NCI-H526 treated with DMSO at 0.1 percent for 48 hours (cell line): ENCODE data around the gene OR2AT4.
"Not testable (repeated sequence)": the region's sequence is repeated elsewhere in the genome, so short reads cannot be mapped to it uniquely, and the experiment has no call there.

Experiments used
- DNase-seq: peaks from one replicate; lab custom pipeline; 2025; lab: John Stamatoyannopoulos, UW

The OR2AT4 gene

GRCh38 chr11:75096456-75097172 is at the start of gene OR2AT4:
Gene OR2AT4, minus strand, starts transcription at chr11:75096876.
- no peak for DNase-seq

DNA sequence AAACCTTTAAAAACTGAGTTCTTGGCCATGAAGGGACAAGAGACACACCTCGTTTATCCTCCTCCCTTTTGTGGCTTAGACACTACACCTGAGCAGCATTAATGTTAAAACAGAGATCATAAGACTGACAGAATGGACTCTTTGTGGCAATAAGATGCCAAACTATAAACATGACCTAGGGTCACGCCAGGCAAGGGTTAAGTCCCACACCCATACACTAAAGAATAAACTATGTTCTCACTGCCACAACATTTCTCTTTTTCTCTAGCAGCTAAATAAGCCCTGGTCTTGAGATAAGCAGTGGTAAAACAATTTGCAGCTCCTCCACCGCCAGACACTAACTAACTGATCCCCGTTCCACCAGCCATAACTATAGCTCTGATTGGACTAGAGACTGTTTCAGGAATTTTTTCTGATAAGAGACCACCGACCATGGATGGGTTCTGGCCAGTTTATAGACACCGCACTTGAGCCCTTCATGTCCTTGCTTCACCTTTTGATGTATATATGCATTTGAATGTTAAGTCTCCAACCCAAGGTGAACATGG is 49.4 kb upstream of the OR2AT4 start:
- no peak for DNase-seq

DNA sequence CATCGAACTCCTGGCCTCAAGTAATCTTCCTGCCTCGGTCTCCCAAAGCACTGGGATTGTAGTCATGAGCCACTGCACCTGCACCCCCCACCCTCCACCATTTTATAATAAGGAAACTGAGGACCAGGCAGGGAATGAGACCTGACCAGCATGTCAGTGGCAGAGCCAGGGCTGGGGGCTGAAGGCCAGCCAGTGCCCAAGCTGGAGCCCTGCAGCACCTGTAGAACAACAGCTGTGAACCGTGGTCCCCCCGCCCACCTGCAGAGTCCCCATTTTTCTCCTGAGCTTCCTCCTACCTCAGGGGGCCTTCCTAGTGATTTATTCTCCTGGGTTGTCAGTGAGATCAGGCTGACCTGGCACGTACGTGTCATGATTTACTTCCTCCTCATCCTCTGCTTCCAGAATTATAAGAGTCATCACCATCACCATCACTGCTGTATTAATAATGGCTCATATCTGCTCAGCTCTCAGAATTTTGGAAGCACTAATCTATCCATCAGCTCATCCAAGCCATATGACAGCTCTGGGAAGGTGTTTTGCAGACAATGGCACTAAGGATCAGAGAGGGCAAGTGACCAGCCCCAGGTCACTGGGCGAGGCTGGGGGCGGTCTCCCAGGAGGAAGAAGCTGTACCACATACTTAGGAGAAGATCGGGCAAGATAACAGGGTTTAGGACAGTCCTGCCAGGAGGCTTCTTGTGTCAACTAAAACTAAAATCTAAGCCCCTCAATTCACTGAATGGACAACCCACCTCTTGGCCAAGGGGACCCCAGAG is 48.7 kb upstream of the OR2AT4 start:
- no peak for DNase-seq

DNA sequence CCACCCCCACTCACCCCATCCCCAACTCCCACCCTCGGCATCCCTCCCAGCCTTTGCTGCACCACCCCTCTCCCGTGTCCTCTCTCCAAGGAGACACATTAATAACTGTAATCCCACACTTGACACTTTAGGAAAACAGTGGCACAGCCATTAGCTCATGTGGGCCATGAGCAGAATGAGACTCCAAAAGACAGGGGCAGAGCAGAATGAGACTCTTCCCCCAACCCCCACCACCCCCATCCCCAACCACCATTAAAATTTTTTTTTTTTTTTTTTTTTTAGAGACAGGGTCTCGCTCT is 48.0 kb upstream of the OR2AT4 start:
- no peak for DNase-seq

DNA sequence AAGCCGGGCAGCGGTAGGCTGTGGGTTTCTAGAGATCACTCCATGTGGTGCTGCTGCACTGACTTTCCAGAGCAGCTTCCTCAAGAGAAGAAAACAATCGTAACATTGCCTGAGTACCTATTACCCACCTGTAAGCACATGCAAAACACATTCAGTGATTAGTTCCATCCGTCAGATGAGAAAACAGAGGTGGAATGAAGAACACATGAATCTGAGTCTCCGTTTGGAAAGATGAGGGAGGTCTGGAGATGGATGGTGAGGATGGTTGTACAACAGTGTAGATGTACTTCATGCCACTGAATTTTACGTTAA is 46.7 kb upstream of the OR2AT4 start:
- DNase-seq: no peak

- DNase-seq: no peak
Observed at GRCh38 chr11:75142714-75143419, 46.2 kb upstream of the OR2AT4 start.

GRCh38 chr11:75141166-75141565 is 44.5 kb upstream of the OR2AT4 start:
- no peak for DNase-seq

DNA sequence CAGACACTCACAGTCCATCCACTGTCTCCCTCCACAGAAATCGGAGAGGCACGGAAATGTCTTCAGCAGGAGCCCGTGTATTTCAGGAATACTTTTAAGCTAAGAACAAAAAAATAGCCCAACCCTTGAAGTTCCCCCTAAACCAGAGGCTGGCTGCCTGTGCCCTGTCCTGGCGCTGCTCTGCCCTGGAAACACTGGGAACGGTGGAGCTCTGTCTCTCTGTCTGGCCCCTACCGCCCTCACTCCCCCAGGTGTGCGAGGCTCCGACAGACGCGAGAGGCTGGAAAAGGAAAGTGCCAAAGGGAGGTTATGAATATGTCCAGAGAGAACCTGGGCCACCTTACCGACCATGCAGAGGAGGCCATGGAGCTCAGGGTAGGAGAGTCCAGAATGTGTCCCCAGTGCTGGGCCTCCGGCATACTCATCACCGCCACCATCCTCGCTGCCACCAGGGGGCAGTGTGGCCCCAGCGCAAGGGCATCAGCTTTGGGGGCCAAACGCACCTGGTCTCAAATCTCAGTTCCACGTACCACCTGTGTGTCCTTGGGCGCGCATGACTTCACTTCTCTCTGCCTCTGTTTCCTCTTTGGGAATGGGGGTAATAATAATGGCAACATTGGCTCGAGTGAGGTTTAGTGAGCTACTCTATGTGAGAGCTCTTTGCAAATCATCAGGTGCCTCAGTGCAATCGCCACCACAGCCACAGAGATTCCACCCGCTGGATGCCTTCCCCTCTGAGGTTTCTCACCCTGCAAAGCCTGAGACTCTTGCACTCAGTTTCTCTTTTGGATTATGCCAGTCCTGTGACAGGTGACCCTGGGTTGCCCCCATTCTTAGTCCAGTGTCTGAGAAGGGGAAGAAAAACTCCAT is 43.8 kb upstream of the OR2AT4 start:
- peak; percentile 27 for DNase-seq

- DNase-seq: no peak
Observed at GRCh38 chr11:75135651-75136050, 39.0 kb upstream of the OR2AT4 start.

GRCh38 chr11:75135021-75135650 is 38.5 kb upstream of the OR2AT4 start:
- no peak for DNase-seq

DNA sequence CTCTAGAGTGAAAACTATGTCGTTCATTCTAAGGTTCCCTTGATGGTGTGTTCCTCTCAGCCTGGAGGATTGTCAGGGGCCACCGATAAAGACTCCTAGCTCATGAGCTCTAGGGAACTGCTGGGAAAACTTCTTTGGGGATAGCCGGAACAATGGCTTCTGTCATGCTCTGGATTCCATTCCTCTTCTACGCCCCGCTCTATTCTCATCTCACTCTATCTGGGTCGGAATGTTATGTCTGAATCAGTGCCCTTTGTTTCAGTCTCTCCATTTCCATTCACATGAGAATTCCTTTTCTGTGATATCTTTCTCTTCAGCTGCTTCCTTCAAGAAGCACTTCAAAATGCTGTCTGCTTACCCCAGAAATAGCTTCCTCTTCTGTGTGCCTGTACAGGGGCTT is 37.3 kb upstream of the OR2AT4 start:
- DNase-seq: no peak

- DNase-seq: no peak
Observed at GRCh38 chr11:75132080-75132479, 35.4 kb upstream of the OR2AT4 start.

DNA sequence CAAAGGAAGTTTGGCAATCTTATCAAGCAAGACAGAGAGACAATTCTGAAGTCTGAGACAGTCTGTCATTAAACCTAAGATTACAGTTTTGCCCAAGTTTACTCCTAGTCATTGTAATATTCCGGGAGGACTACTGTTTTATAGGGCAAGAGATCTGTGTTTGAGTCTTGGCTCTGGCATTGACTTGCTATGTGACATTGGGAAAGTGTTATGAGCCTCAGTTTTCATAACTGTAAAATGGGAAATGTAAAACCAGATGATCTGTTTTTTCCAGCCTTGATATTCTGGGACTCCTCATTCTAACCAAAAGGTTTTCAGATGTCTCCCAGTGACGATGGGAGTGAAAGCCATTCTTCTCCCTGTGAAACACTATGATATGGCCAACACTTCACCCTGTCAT is 29.9 kb upstream of the OR2AT4 start:
- no peak for DNase-seq

DNA sequence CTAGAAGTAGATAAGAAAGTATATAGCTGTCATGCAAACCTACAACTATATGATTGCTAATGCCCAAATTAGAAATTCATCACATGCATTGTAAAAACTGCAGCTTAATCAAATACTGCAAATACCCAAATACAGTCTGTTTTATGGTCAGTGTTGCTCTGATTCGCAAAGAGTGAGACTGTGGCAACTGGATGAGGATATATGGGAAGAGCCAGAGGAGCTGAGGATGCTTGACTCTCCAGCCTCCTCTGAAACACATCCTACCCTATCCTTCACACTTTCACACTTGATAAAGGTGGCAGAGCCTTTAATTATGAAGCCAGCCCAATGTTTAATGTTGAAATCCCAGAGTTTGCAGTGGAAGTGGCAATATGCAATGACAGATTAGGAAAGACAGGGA is 21.9 kb upstream of the OR2AT4 start:
- no peak for DNase-seq

- DNase-seq: no peak
Observed at GRCh38 chr11:75114465-75114864, 17.8 kb upstream of the OR2AT4 start.

GRCh38 chr11:75113030-75113429 is 16.4 kb upstream of the OR2AT4 start:
- DNase-seq: no peak

- no peak for DNase-seq
Observed at GRCh38 chr11:75112200-75112599, 15.5 kb upstream of the OR2AT4 start.

DNA sequence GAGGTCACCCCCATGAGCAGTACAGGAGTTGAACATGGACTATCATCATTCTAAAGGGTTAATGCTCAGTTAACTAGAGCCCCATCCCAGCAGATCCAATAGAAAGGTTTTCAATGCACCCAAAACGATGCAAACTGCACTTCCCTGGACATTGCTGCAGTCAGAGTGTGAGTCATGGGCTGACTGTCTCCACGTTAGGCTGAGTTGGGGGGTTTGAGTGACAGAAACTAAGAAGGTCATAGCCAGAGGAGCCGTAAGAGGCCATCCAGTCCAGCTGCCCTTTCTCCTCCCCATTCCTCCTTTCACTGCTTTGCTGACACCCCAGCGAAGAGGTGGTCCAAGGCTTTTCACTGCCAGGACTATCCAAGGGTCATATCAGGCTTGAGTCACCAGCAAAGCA is 10.5 kb upstream of the OR2AT4 start:
- DNase-seq: no peak

- not testable (repeated sequence) for DNase-seq
Observed at GRCh38 chr11:75105967-75106681, 9.4 kb upstream of the OR2AT4 start.

DNA sequence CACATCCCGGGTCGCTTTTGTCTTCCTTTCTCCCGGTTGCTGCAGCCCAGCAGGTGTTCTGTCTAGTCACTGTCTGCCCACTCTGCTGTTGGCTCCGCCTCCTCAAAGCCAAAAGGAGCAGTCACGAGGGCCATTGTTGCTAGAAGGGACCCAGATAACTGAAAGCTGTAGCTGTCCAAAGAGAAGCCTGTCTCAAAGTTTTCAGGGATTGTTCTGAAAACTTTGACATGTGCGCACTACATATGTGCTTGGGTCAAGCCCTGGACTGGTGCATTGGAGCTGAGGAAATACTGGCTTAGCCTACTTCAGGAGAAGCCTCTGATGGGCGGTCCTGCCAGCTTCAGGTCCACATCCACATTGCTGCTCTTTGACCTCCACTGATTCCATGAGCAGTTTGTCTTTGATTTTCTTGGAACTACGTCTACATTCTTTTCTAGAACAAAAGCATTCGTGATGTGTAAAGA is 8.8 kb upstream of the OR2AT4 start:
- no peak for DNase-seq
